Stimulated activated CD8-positive, alpha-beta memory T cell treated with anti-CD3 and anti-CD28 coated beads, Interleukin-7, amount 100 ng/mL, for 4 hours (primary cell): Measurements from ENCODE around the gene DNASE1L3.

ENCODE experiments used
- DNase-seq, 2 donors: peaks; one replicate each; pipeline ENCODE4 v3.0.0-alpha.2; 2020; ENCODE audit warnings: low read depth in 2 of 2

Gene DNASE1L3

GRCh38 chr3:58178528-58179234 lies 32.1 kb downstream of the DNASE1L3 start:
- no peak for DNase-seq

- peak; percentile 75 to 79 for DNase-seq
These were observed 32.8 kb downstream of the DNASE1L3 start for GRCh38 chr3:58177747-58178527.

GRCh38 chr3:58176827-58177489 lies 33.8 kb downstream of the DNASE1L3 start:
- DNase-seq: no peak

GRCh38 chr3:58176185-58176530 lies 34.6 kb downstream of the DNASE1L3 start:
- no peak for DNase-seq

- no peak for DNase-seq
These were observed 35.2 kb downstream of the DNASE1L3 start for GRCh38 chr3:58175437-58176184.

DNA sequence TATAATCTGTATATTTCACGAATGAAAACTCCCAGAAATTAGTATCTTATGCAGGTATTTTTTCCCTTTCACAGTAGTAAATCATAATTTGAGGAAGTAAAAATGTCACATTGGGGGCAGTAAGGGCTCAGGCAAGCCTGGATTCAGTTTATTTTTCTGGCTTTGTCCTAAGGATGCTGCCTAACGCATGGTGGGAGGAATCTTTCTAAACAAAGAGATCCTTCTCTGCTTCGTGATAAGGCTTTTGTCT lies 35.7 kb downstream of the DNASE1L3 start:
- no peak for DNase-seq

- no peak for DNase-seq
These were observed 36.9 kb downstream of the DNASE1L3 start for GRCh38 chr3:58173669-58174398.

GRCh38 chr3:58173029-58173668 lies 37.6 kb downstream of the DNASE1L3 start:
- DNase-seq: no peak

GRCh38 chr3:58171126-58171525 lies 39.6 kb downstream of the DNASE1L3 start:
- DNase-seq: no peak

DNA sequence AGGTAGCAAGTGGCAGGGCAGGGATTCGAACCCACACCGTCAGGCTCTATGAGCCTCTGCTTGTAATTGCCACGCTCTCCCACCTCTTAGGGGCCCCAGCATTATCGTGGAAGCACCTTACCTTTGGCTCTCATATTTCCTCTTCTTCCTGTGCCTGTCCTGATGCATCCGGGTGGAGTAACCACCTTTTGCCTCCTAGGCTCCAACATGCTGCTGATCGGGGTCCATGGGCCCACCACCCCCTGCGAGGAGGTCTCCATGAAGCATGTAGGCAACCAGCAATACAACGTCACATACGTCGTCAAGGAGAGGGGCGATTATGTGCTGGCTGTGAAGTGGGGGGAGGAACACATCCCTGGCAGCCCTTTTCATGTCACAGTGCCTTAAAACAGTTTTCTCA lies 40.4 kb downstream of the DNASE1L3 start:
- DNase-seq: no peak

DNA sequence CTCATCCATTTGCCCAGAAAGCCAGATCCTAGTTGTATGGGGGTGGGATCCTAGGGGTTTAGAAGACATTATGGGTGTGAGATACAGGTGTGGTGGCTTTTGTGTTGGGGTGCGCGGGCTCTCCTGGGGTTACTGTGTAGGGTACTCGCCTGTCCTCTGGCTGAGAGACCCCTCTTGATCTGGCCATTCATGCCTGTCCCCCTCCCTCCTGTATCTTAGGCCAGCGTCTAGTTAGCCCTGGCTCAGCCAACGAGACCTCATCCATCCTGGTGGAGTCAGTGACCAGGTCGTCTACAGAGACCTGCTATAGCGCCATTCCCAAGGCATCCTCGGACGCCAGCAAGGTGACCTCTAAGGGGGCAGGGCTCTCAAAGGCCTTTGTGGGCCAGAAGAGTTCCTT lies 41.4 kb downstream of the DNASE1L3 start:
- DNase-seq: no peak

DNA sequence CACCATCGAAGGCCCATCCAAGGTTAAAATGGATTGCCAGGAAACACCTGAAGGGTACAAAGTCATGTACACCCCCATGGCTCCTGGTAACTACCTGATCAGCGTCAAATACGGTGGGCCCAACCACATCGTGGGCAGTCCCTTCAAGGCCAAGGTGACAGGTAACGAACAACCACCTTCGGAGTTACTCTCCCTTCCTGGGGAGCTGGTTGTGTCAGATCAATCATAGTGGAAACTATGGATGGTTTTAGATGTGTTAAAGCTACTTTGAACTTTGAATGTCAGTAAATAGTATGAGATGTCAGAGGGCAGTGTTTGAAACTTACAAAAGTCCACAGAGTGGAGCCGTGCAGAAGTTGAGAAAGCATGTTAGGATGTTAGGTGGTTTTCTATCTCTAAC lies 42.3 kb downstream of the DNASE1L3 start:
- no peak for DNase-seq

DNA sequence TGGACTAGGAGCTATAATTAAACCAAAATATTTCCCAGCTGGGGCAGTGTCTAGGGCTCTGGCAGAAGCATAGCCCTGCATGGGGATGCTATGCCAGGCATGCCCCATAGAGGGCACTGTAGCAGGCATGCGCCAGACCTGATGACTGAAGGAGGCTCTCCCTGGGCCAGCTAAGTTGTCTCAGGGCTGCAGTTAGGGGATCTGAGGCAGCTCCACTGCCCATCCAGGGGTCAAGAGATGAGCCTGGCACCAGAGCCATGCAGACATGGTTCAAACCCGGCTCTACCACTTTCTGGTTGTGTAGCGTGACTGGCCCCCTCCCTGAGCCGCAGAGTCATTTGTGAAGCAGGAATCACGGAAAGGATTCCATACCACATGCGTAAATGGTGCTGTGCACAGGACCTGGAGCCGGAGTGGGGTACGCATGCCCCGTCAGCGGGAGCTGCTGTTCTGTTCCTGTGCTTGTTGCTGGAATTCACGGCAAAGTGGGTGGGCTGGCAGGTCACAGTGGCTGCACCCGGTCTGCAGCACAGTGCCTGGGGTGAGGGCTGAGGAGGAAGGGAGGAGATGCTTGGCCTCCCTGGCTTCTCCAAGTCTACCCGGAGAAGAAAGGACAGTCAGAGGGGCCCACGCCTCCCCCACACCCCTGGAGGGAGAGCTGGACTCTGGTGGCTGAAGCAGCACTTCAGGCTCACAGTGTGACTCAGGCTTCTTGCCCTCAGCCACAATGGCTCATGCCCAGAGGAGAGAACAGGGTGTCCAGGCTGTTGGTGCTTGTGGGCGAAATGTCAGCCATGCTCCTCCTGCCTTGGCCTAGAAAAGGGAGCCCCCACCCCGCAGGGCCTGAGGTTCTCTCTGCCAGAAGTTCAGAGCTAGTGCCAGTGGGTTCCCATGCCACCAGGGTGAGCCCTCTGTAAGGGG lies 43.1 kb downstream of the DNASE1L3 start:
- peak in 1 of 2 donors; percentile 19 for DNase-seq

GRCh38 chr3:58164906-58165821 lies 45.6 kb downstream of the DNASE1L3 start:
- no peak for DNase-seq

DNA sequence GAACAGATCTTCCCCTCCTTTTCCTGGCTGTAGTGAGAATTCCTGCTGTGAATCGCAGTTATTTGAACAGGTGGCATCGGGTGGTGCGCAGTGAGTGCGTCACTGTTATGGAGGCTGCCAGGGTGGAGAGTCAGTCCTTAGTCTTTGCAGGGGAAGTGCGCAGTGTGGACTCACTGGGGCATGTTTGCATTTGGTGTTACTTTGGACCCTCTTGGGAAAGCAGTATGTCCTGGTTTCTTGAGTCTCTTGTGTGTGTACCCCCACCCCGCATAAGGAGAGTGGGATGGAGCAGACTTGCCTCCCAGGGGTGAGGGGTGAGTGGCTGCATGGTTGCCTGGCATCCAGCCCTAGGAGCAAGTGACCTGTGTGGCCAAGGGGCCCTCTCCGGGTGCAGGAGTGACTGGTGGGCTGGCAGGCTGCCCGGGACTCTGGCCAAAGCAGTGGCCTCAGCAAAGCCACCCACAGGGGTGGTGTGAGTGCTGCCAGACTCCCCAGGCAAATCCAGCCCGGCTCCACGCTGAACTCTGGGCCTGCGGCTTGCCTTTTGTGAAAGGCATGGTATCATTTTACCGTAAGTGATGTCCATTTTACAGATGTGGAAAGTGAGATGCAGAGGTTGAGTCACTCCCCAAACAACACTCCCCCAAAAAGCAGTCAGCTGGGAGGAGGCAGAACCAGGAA lies 46.4 kb downstream of the DNASE1L3 start:
- no peak for DNase-seq

DNA sequence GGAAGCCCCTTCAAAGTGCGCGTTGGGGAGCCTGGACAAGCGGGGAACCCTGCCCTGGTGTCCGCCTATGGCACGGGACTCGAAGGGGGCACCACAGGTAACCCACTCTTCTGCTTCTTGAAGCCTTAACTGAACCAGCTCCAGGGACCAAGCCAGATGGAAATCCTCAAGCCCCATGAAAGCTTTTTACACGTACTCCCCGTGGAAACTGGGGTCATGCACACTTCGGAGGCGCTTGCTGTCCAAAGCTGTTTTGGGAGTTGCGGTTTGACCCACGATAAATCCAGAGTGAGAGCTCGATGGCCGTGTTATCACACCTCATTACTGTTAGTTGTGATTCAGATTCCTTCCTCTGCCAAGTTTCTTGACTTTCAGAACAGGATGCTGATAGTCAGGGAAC lies 47.5 kb downstream of the DNASE1L3 start:
- DNase-seq: no peak

GRCh38 chr3:58161435-58162398 lies 49.1 kb downstream of the DNASE1L3 start:
- no peak for DNase-seq
